ENCODE measurements around the gene SHF.

Gene SHF

DNA sequence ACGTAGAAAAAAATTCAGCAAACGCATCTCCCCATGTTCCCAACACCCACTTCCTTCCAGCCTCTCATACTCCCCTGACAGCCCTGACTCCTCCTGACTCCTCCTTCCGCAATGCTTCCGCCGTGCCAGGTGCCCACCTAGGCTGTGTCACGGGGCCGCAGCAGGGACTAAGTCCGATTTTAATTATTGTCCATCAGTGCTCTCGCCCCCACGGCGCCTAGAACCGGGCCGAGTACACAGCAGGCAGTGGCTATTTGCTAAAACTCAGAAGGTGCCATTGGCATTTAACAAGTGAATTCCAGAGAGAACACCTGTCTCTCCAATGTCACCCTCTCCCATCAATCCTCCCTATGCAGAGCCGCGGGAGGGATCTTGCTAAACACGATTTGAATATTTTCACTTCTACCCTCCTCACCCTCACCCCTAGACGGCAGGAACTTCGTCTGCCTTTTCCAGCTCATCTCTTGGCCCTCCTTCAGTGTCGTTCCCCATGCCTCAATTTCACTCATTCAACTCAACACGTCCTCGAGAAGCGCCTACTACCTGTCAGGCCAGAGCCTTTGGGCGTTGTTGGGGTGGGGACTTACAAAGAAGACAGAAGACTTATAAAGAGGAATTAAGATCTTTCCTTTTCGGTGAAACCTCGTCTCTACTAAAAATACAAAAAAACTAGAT is 11.5 kb upstream of the SHF start:
- no peak for DNase-seq (ENCODE audit: low read depth)

DNA sequence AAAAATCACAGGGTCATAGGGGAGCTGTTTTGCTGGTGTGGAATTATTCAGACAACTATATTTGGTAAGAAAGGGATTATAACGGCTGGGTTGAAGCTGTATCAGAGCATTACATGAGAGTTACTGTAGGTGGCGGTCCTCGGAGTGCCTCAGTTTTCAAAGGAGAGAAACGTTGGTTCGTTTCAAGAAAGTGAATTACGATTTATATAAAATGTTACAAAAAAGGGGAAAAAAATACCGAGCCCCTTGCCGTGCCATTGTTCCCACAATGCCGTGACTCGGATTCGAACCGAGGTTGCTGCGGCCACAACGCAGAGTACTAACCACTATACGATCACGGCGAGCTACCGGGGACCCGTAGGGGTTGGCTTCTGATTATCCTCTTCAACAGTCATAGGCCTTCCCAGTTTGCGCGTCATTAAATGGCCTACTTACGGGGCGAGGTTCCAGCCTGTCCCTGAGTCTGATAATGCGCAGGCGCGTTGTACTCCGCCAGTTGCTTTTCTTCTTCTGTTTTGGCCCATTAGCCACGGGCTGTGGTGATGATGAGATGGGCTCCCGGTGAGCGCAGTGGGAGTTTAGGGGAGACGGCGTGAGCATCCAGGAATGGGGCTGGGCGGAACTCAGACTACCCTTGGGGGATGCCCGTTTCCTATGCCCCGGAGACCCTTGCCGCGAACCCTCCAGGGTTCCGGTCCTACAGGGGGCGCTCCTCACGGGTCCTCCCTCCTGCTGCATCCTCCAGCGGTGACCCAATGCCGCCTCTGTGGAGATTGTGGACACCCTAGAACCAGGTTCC is 10.8 kb upstream of the SHF start:
- peak; percentile 84 for DNase-seq (ENCODE audit: low read depth)

- no peak for DNase-seq (ENCODE audit: low read depth)
Observed at GRCh38 chr15:45197512-45197911, 9.7 kb upstream of the SHF start.

DNA sequence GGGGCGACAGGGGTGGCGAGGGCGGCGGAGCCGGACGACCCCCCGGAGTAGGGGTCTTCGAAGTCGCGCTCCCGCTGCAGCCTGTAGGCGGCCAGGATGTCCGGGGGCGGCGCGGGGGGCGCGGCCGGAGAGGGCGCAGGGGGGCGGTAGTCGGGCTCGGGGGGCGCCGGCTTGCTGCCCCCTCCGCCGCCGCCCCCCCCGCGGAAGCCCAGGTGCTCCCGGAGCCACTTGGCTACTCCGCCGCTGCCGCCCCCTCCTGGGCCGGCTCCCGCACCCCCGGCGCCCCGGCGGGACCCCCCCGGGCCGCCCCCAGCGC is 230 bp downstream of the SHF start:
- DNase-seq (ENCODE audit: low read depth), result no peak

- no peak for DNase-seq (ENCODE audit: low read depth)
Observed at GRCh38 chr15:45186771-45187577, 792 bp downstream of the SHF start.

- no peak for DNase-seq (ENCODE audit: low read depth)
Observed at GRCh38 chr15:45185903-45186770, 1.6 kb downstream of the SHF start.

DNA sequence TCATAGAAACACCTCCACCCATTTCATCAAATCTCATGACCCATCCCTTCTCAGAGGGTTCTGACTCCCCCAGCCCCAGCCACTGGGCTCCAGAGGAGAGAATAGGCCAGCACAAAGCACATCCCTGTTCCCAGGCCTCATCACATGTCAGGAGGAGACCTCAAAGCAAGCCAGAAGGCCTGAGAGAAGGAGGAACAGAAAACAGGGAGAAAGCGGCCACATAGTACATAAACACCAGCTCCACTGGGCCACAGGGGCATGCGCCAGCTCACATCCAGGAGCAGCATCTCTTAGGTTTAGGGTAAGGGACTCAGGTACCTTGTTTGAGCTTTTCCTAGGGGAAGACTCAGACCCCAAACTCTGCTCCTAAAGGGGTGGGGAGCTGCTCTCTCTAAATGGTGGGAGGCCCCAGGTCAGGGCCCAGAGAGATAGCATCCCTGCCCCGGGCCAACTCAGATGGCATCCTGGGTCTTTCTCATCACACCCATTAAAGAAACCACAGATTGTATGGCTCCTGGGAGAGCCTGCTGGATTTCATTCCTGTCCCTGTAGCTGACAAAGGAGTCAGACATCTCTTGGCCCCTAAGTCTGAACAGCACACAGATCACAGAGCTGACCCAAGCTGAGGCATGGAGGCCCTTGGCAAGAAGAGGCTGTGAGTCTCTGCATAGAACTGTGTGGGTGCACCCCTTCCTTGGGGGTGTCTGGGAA is 2.5 kb downstream of the SHF start:
- DNase-seq (ENCODE audit: low read depth), result no peak

DNA sequence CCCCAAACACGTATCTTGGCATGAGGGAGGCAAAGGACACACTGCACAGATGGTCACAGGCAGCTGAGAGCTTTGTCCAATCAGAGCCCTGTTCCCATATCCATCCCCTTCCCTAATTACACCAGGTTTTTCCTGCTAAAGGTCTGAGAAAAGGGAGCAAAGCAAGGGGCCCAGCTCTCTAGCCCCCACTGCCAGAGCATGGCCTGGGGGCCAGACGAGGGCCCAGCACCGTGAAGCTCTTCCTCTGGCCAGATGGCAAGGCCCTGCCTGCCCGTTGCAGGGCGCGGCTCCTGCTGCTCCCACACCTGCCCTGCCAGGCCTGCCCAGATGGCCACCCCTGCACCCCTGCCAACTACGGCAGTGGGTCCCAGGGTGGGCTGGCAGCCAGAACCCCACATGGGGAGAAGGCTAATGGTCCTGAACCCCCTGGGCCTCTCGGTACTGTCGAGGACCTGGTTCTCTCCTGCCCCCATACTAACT is 3.2 kb downstream of the SHF start:
- DNase-seq (ENCODE audit: low read depth), result no peak

DNA sequence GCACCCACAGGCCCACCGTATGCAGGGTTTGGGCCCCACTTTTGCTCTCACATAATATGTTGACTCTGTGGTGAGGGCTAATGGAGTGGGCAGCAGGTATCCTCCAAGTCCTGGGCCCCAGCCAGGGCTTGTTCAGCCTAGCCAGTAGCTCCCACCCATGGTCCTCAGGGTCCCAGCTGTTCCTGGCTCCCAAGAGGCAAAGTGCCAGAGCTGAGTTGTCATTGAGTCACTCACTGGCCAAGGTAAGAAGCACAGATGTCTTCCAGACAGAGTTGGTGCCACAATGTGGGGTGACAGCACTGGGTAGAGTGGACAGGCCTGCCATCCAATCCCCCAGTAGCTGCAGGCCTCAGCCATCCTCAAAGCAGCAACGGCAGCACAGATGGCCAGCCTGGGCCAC is 4.3 kb downstream of the SHF start:
- no peak for DNase-seq (ENCODE audit: low read depth)

- DNase-seq (ENCODE audit: low read depth), result no peak
Observed at GRCh38 chr15:45182996-45183395, 4.8 kb downstream of the SHF start.

DNA sequence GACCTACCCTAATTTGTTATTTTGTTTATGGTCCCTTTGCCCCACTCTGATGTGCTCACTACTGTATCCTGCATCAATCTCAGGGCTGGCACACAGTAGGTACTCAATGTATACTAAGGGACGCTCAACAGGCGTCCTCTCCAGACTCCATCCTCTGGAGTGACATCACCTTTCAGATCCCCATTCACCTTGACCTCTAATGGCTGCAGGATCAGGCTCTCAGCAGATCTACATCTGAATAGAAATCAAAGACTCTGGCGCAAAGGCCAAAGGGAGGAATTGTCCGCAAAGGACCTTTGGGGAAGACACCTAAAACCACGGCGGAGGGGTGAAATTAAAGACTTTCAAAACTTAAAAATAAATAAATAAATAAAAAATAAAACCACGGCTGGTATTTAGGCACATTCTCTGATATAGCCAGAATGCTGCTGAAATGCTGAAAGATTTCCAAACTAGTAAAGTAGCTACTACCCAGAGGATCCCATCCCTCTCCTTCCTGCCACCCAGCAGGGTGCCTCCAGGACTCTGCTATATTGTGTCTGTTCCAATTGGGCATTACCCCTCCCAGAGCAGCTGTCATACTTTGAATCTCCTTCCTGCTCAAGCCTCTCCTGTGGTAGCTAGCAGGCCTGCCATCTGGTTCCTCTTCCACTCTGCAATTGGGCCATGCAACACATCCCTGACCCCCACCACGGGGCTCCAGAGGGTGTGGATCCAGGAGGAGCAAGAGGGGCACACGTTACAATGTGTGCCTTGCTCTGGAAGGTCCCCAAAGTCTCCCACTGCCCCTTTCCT is 6.1 kb downstream of the SHF start:
- no peak for DNase-seq (ENCODE audit: low read depth)

DNA sequence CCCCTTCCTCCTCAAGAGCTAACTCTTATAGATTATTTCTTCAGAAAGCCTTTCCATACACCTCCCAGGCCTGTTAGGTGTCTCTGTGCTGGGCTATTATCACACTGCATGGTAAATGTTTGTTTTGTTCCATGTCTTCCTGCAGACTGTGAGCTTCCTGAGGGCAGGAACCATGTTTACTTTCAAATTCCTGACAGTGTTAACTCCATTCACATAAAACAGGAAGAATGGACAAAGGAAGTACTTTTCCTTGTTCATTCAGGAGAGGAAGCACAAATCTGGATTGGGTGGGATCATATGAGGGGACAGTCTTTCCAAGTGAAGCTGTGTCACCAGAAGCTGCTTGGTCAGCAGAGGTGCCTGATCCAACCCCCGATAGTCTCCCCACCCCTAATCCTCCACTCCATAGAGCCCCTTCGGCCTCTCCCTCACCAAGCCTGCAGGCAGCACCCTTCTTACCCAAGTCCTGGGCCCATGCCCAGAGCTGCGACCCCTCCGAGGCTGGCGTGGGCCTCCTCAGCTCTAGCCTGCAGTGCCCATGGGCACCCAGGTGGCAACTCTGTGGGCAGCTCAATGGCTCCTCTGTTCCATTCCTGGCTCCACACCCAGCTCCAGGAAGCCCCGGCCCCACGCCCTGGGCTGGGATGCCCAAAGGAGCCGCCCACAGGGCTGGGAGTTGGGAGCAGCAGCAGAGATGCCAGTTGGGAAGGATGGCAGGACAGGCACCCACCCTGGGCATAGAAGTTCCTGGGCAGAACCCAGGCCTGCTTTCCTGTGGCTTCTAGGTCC is 6.9 kb downstream of the SHF start:
- DNase-seq (ENCODE audit: low read depth), result no peak

DNA sequence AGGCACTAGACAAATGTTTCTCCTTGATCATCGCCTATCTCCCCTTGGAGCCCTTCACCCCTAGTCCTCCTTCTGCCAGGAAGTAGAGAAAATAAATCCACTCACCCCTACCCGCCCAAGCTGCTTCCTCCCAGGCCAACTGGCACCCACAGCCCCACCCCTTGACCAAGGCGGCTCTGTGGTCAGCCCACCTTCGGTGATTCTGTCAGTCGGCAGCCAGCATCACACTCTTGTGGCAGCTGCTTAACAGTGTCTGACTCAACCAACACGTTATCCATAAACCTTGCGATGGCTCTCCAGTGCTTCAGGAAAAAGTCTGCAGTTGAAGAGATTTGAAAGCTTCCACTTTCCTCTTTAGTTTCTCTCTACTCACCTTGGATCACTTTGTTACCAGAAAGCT is 7.6 kb downstream of the SHF start:
- no peak for DNase-seq (ENCODE audit: low read depth)

- no peak for DNase-seq (ENCODE audit: low read depth)
Observed at GRCh38 chr15:45179221-45179985, 8.4 kb downstream of the SHF start.

DNA sequence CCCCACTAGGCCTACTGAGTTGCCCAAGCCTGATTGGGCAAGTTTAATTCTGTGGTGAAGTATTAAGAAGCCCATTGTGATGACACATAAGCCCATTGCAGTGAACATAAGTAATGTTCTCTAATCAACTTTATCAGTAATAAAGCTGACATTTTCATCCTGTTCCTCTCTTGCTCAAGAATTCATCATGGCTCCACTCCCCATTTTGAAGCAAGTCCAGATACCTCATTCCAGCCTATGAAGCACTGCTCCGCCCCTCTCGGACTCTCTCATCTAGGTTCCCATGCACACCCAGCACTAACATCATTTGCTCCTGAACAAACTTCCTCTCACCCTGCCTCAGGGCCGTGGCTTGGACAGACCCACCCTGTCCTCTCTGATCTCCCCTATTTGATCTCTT is 10.5 kb downstream of the SHF start:
- no peak for DNase-seq (ENCODE audit: low read depth)

- no peak for DNase-seq (ENCODE audit: low read depth)
Observed at GRCh38 chr15:45174577-45174976, 13.2 kb downstream of the SHF start.

- DNase-seq (ENCODE audit: low read depth), result no peak
Observed at GRCh38 chr15:45174069-45174468, 13.7 kb downstream of the SHF start.

DNA sequence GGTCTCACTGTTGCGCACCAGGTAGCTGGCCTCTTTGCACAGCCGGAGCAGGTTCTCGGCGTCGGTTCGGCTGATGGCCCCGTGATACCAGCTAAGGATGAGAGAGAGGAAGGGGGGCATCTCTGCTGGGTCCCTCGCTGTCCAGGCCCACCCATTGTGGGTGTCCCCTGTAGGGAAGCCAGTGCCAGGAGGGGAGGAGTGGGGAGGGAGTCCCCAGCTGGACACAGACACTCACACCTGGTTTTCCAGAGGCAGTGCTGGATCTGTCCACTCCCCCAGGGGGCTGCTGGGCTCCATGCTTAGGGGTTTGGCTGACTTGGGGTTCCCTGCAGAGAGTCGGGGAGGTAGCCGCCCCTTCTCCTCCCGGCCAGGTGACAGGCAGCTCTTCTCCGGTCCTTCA is 15.9 kb downstream of the SHF start:
- DNase-seq (ENCODE audit: low read depth), result no peak
